GM10266 (cell line): ENCODE measurements around the gene PERP.

Experiments
- DNase-seq: peaks from one replicate; pipeline ENCODE4 v3.0.0; 2012; ENCODE audit errors: extremely low spot score
- TF ChIP-seq, protein P1 (sequence below): IDR thresholded peaks from 2 replicates; pipeline ENCODE4 v1.5.1; 2012; ENCODE audit warnings: mild to moderate bottlenecking, low read depth; ENCODE audit not compliant: control insufficient read depth, insufficient read depth; ENCODE audit errors: missing control alignments

PERP gene

DNA sequence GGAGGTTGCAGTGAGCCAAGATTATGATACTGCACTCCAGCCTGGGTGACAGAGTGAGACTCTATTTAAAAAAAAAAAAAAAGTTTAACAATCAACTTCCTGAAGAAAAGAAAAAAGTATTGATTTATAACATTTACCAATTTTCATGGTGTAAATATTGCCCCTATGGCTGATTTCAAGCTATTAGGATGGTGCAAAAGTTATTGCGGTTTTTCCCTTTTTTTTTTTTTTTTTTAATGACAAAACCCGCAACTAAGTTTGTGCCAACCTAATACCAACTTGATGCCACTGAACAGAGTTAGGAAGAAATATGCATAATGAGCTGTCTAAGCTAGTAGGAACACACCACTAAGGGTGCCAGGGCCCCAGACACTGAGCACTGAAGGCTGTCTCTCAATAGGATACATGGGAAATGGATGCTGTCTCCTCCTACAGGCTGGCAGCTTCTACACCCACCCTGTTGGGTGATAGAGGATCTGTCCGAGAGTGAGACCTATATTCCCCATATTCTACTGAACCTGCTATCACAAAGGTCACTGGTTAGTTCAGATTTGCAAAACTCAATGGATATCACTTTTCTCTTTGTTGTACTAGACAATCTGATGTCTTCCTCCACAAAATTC is 6.5 kb upstream of the PERP start:
- TF ChIP-seq, protein P1, sequence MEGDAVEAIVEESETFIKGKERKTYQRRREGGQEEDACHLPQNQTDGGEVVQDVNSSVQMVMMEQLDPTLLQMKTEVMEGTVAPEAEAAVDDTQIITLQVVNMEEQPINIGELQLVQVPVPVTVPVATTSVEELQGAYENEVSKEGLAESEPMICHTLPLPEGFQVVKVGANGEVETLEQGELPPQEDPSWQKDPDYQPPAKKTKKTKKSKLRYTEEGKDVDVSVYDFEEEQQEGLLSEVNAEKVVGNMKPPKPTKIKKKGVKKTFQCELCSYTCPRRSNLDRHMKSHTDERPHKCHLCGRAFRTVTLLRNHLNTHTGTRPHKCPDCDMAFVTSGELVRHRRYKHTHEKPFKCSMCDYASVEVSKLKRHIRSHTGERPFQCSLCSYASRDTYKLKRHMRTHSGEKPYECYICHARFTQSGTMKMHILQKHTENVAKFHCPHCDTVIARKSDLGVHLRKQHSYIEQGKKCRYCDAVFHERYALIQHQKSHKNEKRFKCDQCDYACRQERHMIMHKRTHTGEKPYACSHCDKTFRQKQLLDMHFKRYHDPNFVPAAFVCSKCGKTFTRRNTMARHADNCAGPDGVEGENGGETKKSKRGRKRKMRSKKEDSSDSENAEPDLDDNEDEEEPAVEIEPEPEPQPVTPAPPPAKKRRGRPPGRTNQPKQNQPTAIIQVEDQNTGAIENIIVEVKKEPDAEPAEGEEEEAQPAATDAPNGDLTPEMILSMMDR, result no peak

DNA sequence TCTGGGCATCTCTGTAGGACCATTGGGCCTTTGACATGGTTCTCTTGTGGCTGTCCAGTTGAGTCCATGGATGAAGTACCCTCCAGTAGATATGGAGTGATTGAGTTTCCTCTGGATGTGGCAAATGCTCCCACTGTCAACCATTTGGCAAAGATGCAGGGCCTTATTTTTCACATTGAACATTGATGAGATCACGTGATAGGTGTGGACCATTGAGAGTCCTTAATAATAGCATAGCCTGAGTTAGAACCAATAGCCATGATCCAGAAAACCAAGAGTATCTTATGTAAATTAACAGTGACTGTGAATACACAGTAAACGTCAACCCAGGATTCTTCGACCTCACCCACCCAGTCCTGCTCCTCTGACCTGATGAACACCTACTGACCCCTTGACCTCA is 3.0 kb upstream of the PERP start:
- no peak for DNase-seq
- TF ChIP-seq, protein P1, result no peak

More for the DNA sequence above, 6.5 kb upstream of the PERP start:
- no peak for DNase-seq

DNA sequence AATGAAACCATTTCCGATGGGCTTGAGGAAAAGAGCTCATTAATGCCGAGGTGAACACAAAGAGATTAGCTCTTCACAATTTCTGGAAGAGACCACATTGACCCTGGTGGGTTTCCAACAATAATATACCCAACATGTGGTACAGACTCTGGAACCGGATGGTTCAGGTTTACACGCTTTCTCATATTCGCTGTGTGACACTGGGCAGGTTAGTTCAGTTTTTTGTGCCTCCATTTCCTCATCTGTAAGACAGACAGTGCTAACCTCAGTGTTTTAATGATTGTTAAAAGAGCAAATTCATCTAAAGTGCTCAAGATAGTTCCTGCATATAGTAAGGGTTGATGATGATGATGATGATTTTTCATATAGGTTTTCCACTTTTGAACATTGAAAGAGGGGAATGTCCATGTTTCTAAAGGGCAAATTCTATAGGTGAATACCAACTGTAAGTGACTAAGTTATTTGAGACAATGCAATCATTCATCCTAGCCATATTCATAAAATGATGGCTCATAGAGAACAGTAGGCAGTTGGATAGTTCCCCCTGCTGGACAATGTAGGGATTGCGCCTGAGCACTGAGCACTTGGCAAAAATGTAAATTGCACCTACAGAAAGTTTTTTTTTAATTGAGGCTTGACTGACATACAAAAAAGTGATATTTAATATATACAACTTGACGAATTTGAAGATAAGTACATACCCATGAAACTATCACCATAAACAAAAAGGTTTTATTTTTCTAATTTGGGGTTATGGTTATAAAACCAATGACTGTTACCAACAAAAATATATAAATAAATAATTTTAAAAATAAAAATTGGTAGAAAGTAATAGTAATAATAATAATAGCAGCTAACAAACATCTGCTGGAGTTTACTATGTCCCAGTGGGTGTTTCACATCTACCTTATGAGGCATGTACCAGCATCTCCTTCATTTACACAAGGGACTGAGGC is 2.1 kb upstream of the PERP start:
- TF ChIP-seq, protein P1, result peak; percentile 95
- DNase-seq, result peak; percentile 74

DNA sequence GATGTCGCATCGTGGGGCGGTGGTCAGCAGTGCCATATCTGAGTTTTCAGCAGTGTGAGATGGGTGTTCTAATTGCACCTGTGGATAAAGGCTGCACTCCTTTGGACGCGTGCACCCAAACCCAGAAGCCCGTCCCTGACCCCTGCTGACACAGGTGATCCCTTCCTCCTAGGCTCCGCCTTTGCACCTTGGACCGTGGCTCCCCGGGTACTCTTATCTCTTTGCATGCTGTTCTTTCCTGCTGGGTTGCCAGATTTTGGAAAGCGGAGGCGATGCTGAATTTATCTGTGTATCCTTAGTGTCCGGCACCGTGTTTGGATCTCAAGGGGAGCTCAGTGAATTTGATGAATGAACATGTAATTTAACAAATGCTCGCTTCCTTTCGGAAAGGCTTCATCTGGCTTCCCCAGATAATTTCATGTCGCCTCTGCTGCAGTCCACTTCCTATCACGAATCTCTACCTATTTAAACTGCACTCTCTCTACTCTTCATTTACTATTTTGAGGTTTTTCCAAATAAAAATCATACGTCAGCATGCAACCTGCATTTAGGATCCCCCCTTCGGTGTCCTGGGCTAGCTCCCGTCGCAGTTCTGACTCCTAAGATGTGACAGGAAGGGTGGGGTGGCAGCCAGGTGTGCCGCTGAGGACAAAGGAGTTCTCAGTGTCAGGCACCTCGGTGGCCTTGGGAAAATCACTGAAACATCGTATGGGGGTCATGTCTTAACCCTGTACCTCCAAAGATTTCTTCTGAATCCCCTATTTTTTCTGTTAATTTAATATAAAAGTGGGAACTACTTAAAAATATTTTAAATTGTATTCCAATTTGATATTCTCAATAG is 753 bp upstream of the PERP start:
- TF ChIP-seq, protein P1, result no peak
- peak; percentile 39 for DNase-seq

DNA sequence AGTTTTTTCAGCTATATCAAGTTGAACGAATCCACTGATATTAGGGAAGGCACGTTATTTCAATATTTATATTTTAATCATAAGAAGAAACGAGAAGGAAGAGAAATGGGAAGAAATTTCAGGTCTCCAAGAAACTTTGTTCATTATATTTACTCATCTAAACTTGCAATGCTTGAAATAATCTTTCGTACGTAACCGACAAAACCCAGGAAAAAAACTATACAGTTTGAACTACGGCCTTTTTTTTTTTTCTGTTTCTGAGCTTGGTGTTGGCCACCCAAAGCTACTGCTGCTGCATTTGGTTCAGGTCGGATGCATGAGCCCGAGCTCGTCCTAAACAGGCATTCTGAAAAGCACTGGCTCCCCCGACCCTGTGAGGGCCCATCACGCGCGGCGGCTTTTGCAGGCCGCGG is 548 bp downstream of the PERP start:
- TF ChIP-seq, protein P1, result no peak
- DNase-seq, result no peak

DNA sequence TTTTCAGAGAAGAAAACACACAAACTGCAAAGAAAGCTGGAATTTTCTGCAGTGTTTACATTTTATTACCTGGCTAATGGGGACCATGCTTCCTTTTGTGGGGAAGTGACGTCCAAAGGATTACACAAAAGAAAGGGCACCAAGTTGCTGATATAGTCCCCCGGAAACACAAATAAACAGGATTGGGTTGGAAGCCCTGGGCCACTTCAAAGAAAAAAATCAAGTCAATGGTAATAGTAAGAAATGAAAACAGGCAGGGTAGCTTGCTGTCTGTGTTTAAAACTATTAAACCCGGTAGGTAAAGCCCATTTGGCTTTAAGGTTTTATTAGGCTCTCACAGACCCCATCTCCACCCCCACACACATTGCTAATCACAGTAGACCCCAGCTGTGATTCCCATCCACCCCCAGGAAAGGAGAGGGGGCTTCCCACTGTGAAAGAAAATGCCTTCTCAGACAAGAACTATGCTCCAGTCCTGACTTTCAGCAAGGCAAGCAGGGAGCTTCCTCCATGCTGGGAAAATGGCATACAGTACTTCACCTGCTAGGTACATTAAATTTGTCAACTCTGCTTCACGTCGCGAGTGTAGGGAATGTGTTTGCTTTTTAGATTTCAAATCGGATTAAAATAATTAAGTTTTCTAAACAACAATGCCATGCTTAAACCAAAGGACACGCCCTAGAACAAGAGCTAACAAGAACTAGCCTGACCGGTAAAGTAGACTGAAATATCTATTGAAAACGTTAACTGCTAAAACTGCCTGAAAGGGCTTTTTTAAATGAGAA is 1.1 kb downstream of the PERP start:
- TF ChIP-seq, protein P1, result no peak
- no peak for DNase-seq
